Glomerular endothelial cell (primary cell): Measurements from ENCODE around the gene COL2A1. TPM values are rescaled to one million over a fixed set of nuclear protein-coding genes. Genes with fewer than 3 reads are reported as not detected.

Source experiments
- DNase-seq: peaks from one replicate; pipeline ENCODE4 v3.0.0-alpha.2; 2011; ENCODE audit warnings: low read depth, low spot score; ENCODE audit errors: extremely low read depth
- total RNA-seq: library from RNA; depleted of rRNA; stranded (reverse); fragments of >200 nt; gene quantifications from 2 replicates; pipeline ENCODE4 v1.2.3, GENCODE V29; 2015

The COL2A1 gene
- total RNA-seq, 1 donor from 2014 or later: not detected

- no peak for DNase-seq
These were observed 27.1 kb upstream of the COL2A1 start for GRCh38 chr12:48031135-48031960.

DNA sequence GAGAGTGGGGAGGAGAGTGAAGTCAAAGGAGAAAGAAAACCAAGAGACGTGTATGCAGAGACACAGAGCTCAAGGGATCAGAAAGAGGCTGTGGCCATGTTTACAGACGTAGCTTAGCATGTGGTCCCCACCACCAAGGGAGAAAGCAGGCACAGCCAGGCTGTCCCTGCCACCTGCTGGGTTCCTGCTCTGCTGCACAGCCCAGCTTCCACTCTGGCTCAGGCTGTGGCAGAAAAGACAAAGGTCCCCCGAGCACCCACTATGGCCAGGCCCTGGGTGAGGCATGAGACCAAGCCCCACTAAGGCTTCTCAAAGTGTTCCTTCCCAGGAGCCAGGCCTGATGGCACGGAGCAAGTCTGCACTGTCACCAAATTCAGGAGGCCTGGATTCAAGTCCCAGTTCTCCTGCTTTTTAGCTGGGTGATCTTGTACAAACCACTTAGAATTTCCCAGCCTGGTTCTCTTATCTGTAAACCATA is 25.9 kb upstream of the COL2A1 start:
- DNase-seq: no peak

DNA sequence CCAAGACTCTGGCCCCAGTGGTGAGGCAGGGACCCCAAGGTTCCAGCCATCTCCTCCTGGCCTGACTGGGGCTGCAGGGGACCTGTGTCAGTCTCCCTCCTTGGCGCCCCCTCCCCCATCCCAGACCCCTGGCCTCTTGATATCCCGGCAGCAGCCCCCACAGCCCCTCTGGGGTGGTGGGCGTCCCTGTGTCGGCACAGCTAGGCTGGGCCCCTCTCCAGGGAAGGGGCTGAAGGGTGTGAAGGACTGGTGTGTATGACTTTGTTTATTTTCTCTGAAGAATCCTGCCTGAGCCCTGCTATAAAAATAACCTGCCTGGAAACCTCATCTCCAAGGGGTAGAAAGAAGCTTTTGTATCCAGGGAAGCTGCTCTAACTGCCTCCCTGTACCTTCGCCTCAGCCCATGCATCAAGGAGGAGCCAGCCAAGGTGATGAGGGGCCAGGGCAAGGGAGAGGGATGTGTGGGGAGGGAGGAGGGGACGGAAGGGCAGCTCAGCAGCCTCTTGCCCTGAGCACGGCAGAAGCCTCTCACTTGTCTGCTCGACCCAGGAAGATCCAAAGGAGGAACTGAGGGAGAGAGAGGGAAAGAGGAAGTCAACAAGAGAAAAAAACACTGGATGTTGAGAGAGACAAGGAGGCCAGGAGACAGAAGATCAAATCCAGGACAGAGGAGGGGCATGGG is 25.4 kb upstream of the COL2A1 start:
- no peak for DNase-seq

- no peak for DNase-seq
These were observed 24.5 kb upstream of the COL2A1 start for GRCh38 chr12:48028541-48029431.

- DNase-seq: no peak
These were observed 23.1 kb upstream of the COL2A1 start for GRCh38 chr12:48027183-48028002.

DNA sequence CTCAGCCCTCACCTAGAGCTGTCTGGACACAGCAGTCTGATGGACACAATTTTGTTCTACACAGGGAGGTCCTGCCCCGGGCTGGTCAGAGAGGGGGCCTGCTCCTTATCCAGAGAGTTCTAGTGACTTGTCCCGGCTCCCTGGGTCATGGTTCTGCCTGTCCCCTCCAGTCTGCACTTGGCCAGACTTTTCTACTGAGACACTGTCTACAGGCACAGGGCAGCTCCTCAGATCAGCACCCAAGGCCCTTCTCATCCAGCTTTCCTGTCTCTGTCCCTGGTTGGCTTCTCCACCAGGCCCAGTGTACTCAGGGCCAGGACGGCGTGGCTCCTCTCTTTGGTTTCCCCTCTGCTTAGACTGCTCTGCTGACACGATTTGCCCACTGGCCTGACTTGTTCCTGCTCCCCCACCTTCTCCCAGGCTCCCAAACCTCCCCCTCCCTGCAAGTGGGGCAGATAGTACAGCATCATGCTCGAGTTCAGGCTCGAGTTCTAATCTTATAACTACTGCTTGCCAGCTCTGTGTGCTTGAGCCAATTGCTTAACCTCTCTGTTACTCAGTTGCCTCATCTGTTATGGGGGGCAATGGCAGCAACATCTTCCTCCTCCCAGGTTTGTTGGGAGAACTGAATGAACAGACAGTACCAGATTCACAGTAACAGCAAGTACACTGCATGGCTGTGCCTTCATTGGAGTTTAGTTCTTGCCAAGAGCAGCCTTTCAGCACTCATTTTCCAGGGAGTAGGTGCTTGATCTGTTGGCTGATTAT is 22.0 kb upstream of the COL2A1 start:
- DNase-seq: no peak

GRCh38 chr12:48025281-48025680 is 21.0 kb upstream of the COL2A1 start:
- no peak for DNase-seq

- no peak for DNase-seq
These were observed 20.5 kb upstream of the COL2A1 start for GRCh38 chr12:48024735-48025134.

DNA sequence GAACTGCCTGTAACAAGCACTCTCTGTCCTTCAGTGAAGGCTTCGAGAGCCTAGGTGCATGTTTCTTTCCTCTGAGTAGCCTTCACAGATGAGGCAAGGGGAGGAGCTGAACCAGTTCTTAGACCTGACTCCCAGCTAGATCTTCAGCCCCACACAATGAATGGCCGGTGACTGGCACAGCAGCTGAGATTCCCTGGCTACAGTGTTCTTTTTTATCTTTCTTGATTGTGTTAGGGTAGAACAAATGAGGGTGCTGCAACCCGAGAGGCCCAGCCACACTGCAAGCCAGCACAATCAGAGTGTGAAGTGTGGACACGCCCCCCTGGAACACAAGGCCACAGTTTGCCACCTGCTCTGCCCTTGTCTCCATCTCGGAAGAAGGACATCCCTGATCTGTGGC is 19.1 kb upstream of the COL2A1 start:
- no peak for DNase-seq

GRCh38 chr12:48022676-48023385 is 18.6 kb upstream of the COL2A1 start:
- no peak for DNase-seq

DNA sequence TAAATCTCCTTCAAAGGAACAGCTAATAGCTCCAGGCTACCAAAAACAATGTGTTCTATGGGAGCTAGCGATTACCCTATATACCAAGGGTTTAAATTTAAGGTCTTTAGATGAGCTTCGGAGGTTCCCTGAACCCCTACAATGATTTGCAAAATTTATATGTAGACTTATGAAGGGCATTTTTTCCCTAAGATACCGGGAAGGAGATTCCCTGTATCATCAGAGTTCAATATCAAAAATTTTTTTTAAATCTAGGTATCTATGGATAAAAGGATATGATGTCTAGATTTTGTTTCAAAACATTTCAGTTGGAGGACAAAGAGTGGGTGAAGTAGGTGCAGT is 17.9 kb upstream of the COL2A1 start:
- DNase-seq: no peak

- no peak for DNase-seq
These were observed 17.4 kb upstream of the COL2A1 start for GRCh38 chr12:48021485-48022179.

DNA sequence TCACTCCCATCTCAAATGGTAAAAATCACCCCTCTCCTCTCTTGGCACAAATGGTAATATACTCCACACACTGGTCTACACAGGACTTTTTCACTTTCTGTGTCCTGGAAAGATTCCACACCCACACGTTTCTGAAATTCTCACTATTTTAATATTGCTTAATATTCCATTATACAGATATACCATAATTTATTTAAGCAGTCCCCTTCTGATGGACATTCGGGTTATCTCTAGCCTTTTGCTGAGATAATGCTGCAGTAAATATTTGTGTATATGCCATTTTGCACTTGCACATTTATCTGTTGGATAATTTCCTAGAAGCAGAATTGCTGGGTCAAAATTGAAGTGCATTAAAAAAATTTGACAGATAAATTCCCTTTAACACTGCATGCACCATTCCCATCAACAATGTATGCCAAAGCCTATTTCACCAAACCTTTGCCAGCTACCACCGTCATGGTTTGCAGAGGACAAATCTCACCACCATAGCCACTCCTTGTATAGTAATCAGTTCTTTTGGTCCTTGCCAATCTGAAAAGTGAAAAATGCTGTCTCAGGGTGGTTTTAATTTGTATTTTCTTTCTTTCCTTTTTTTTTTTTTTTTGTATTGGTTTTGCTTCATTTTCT is 15.5 kb upstream of the COL2A1 start:
- no peak for DNase-seq

GRCh38 chr12:48018618-48018995 is 14.3 kb upstream of the COL2A1 start:
- no peak for DNase-seq

DNA sequence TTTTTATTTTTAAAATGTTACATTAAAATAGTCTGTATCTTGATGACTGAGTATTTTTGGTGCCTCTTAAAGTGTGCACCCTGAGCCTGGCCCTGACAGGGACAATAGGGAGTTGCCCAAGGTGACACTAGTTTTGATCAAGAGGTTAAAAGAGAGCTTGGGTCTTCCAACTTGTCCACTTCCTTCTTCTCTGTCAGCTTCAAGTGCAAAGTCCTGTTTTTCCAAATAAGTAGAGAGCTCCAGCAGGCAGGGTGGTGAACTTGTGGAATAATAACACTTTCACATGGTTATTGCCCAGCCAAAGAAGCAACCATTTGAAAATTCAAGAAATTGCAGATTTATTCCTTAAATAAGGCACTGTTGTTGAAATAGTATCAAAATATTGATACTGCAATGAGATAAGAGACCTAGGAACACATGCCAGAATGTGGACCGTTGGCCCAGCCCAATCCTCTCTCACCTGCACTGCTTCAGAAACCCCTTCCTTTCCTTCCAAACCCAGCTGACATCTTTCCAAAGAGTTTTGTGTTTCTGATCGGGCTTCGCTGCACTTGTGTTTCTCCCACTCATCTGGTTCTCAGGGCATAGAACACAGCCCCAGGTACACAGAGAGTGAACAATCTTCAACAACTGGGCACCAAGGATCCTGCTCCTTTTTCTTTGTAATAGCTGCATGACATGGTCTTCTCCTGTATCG is 13.8 kb upstream of the COL2A1 start:
- no peak for DNase-seq

DNA sequence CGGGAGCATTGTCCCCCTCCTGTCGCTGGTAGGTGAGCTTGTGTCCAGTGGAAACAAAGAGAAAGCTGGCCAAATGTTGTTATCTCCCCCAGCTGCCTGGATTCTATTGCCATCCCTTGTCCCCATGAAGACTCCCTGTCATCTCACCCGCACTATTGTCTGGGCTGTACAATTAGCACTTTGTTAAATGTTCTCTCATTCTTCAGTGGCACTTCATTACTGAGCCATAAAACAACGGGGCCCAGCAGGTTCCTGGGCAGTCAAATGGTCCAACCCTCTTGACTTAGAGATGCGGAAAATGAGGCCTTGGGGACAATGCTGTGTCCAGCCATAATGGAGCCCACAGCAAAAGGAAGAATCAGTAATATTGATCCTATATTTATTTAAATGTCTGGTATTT is 13.2 kb upstream of the COL2A1 start:
- DNase-seq: no peak

GRCh38 chr12:48016373-48017020 is 12.2 kb upstream of the COL2A1 start:
- no peak for DNase-seq
